ENCODE results near the gene PSMC3IP.
"Not testable (repeated sequence)": the region's sequence is repeated elsewhere in the genome, so short reads cannot be mapped to it uniquely, and the experiment has no call there.

The PSMC3IP gene

GRCh38 chr17:42577532-42578281, at the start of gene PSMC3IP:
PSMC3IP (minus strand) TSS chr17:42577729; CDS start chr17:42577686, 43 bp downstream.
- DNase-seq (ENCODE audit: low spot score): peak; percentile 94

DNA sequence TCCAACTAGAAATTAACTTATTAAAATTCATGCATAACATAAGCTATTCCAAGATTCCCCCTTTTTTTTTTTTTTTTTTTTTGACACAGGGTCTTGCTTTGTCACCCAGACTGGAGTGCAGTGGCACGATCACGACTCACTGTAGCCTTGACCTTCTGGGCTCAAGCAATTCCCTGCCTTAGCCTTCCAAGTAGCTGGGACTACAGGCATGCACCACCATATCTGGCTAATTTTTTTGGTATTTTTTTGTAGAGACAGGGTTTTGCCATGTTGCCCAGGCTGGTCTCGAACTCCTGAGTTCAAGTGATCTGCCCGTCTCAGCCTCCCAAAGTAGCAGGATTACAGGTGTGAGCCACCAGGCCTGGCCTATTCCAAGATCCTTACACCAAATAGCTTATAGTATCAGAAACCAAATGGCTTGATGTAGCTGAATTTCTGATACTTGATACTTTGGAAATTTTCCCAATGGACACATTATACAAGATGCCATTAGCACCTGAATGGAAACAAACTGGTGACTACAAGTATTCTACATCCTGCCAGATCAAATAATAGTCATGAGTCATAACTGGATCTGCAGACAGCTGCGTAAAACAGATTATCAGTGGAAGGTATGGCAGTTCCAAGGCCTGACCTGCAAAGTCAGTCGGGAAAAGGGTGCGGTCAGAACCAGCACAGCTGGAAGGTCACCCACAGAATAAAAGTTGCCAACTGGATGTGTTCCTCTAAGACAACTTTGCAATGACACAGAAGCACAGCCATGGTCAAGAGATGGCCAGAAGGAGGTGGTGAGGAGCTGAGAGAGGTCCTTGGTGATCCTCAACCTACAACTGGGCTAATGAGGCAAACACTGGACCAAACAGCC, 46.4 kb upstream of the PSMC3IP start:
- DNase-seq (ENCODE audit: low spot score): peak; percentile 89

- DNase-seq (ENCODE audit: low spot score): no peak
These were observed 45.7 kb upstream of the PSMC3IP start for GRCh38 chr17:42623271-42623670.

DNA sequence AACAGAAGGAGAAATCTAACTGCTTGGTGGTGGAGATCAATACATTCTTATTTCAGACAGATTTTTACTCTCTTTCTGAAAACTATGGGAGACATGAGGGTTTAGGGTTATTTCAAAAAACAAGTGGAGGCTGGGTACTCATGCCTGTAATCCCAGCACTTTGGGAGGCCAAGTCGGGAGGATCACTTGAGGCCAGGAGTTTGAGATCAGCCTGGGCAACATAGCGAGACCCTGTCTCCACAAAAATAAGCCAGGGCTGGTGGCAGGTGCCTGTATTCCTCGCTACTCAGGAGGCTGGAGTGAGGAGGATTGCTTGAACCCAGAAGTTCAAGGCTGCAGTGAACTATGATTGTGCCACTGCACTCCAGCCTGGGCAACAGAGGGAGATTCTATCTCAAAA, 44.5 kb upstream of the PSMC3IP start:
- not testable (repeated sequence) for DNase-seq (ENCODE audit: low spot score)

DNA sequence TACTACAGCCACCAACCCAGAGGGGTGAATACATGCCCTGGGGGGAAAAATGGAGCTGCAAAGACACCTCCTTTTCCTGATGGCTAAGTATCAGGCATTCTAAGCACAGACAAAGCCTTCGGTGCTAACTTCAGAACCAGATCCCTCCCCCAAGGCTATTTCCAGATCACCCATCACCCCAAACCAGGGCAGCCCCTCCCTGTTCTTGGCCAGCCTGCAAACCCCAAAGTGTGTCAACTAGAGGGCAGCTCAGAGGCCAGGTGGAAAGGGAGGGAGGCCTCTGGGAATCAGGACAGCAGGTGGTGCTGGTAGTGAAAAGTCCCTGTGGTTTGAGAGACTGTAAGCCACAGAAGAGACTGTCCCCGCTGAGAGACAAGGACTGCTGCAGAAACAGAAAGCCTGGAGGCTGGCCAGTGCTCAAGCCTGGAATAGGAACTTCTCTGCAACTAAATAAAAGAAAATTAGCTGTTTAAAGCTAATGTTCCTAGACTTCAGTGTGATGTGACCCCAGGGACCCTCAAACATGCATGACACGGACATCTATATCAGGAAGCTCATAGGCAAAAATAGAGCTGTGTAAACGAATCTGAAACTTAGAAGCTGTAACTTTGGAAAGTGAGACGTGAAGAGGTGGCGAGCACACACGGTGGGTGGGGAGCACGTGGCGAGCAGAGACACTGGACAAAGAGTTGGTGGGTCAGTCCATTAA, 41.1 kb upstream of the PSMC3IP start:
- peak; percentile 64 for DNase-seq (ENCODE audit: low spot score)

GRCh38 chr17:42617956-42618431, 40.5 kb upstream of the PSMC3IP start:
- DNase-seq (ENCODE audit: low spot score): peak; percentile 85

DNA sequence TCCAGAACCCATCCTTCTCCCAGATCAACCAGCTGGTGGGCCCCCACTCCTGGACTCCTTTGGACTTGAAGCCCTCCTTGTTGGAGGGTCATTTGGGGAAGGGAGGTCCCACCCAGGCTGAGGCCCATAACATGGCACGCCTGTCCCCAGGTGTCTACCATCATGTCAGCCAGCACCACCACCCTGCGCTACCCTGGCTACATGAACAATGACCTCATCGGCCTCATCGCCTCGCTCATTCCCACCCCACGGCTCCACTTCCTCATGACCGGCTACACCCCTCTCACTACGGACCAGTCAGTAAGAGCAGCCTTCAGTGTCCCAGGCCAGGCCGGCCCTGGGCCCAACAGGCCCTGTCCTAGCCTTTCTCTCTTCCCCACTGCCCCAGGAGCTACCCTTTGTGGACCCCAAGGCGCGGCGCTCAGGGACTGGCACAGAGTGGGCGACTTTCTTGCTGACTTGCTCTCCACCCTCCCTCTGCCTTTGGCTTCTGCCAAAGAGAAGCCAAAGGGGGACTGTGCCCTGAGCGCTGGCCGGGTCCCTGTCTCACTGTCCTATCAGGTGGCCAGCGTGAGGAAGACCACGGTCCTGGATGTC, 36.3 kb upstream of the PSMC3IP start:
- no peak for DNase-seq (ENCODE audit: low spot score)

- no peak for DNase-seq (ENCODE audit: low spot score)
These were observed 34.5 kb upstream of the PSMC3IP start for GRCh38 chr17:42612013-42612412.

GRCh38 chr17:42609814-42610801, 32.6 kb upstream of the PSMC3IP start:
- not testable (repeated sequence) for DNase-seq (ENCODE audit: low spot score)

GRCh38 chr17:42609182-42609813, 31.8 kb upstream of the PSMC3IP start, which contains the start of the genes RETREG3 and TUBG1:
RETREG3 (minus strand) TSS chr17:42609374; CDS start chr17:42609324, 50 bp downstream.
TUBG1 (plus strand) TSS chr17:42609683; CDS start chr17:42609738, 55 bp downstream.
- peak; percentile 99 for DNase-seq (ENCODE audit: low spot score)

- no peak for DNase-seq (ENCODE audit: low spot score)
These were observed 31.0 kb upstream of the PSMC3IP start for GRCh38 chr17:42608305-42609181.

DNA sequence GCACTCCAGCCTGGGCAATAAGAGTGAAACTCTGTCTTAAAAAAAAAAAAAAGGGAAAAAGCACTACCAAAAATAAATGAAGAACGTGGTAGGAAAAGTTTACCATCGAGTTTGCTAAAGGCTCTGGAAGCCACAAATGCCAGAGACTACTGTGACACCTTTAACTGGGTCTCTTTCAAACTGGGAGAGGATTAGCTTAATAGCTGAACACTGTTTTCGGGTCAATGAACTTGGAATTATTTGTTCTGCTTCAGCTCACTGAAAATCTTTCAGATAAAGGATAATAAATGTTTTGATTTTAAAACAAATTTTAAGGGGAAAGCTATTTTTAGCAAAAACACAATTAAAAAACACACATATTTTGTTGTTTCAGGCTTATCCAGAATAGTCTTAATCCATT, 30.2 kb upstream of the PSMC3IP start:
- no peak for DNase-seq (ENCODE audit: low spot score)

GRCh38 chr17:42603318-42603717, 25.8 kb upstream of the PSMC3IP start:
- no peak for DNase-seq (ENCODE audit: low spot score)

- no peak for DNase-seq (ENCODE audit: low spot score)
These were observed 21.4 kb upstream of the PSMC3IP start for GRCh38 chr17:42598905-42599304.

GRCh38 chr17:42596386-42596785, 18.9 kb upstream of the PSMC3IP start:
- no peak for DNase-seq (ENCODE audit: low spot score)

- no peak for DNase-seq (ENCODE audit: low spot score)
These were observed 13.9 kb upstream of the PSMC3IP start for GRCh38 chr17:42591411-42591810.

- no peak for DNase-seq (ENCODE audit: low spot score)
These were observed 13.4 kb upstream of the PSMC3IP start for GRCh38 chr17:42590886-42591285.

- DNase-seq (ENCODE audit: low spot score): no peak
These were observed 9.1 kb upstream of the PSMC3IP start for GRCh38 chr17:42586514-42587230.
